NT2/D1 (cell line): Measurements from ENCODE around the gene PLEKHG4B.

ENCODE experiments used
- SUZ12 ChIP-seq: IDR thresholded peaks from 2 replicates; pipeline ENCODE4 v1.6.1; 2011; ENCODE audit not compliant: insufficient read length, insufficient read depth; ENCODE audit errors: extremely low read depth
- ZNF274 ChIP-seq: IDR thresholded peaks from 2 replicates; pipeline ENCODE4 v1.6.1; 2011; ENCODE audit warnings: mild to moderate bottlenecking, low read depth, low read length

GRCh38 chr5:82570-82969 lies 9.4 kb upstream of the PLEKHG4B start:
- TF ChIP-seq ZNF274 (no peak), SUZ12 (no peak)
